Lower leg skin (tissue), 3 donors: Measurements from ENCODE around the gene OGFOD2.

Source experiments
- POLR2A ChIP-seq, 2 donors: fragments of 450-650 bp; IDR thresholded peaks; one replicate each; pipeline ENCODE4 v1.6.1; 2016 to 2017; ENCODE audit warnings: antibody characterized with exemption in 2 of 2, mild to moderate bottlenecking in 1 of 2, moderate library complexity in 1 of 2
- TF ChIP-seq, protein P1 (sequence below), 3 donors: fragments of 450-650 bp; IDR thresholded peaks; one replicate each; pipeline ENCODE4 v1.5.1; 2016; ENCODE audit warnings: antibody characterized with exemption in 3 of 3, mild to moderate bottlenecking in 3 of 3, moderate library complexity in 2 of 3

DNA sequence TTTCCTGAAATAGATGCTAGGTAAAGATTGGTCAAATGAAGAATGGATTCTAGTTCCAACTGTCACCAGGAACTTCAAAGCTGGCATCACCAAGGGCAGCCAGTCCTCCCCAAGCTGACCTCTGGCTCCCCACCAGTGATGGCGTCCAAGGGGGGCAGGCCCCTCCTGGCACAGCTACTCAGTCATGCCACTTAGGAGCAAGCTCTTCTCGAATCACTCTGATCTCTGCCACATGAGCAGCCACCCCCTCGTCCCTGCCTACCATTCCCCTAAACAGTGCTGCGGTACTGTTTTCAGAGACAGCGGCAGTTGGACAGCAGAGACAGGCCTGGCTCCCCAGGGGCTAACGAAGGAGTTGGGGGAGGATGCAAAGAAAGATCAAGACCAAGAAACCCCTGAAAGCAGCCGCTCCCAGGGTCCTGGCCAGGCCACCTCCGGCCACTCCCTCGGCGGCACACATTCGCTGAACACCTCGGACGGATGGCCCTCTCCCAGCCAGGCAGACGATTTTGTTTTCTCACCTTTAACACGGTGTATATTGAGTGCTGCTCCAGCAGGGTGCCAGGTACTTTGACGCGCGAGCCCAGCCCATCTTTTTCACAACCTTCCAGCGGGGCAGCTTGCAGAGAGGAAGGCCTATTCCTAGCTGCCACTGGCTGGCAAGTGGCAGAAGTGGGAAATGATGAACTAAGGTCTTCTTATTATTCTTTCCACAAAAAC is 52.8 kb downstream of the OGFOD2 start:
- TF ChIP-seq, protein P1, sequence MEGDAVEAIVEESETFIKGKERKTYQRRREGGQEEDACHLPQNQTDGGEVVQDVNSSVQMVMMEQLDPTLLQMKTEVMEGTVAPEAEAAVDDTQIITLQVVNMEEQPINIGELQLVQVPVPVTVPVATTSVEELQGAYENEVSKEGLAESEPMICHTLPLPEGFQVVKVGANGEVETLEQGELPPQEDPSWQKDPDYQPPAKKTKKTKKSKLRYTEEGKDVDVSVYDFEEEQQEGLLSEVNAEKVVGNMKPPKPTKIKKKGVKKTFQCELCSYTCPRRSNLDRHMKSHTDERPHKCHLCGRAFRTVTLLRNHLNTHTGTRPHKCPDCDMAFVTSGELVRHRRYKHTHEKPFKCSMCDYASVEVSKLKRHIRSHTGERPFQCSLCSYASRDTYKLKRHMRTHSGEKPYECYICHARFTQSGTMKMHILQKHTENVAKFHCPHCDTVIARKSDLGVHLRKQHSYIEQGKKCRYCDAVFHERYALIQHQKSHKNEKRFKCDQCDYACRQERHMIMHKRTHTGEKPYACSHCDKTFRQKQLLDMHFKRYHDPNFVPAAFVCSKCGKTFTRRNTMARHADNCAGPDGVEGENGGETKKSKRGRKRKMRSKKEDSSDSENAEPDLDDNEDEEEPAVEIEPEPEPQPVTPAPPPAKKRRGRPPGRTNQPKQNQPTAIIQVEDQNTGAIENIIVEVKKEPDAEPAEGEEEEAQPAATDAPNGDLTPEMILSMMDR (IDR thresholded peaks at IDR 0.05), result no peak
- TF ChIP-seq POLR2A (IDR thresholded peaks at IDR 0.05), result no peak
